ENCODE measurements around the gene SETMAR.

SETMAR gene

GRCh38 chr3:4351164-4351855 is 48.1 kb downstream of the SETMAR start:
- no peak for DNase-seq (ENCODE audit: low spot score)

GRCh38 chr3:4351872-4352271 is 48.7 kb downstream of the SETMAR start:
- no peak for DNase-seq (ENCODE audit: low spot score)

- DNase-seq (ENCODE audit: low spot score), result no peak
These were observed 52.4 kb downstream of the SETMAR start for GRCh38 chr3:4355401-4356219.

GRCh38 chr3:4356220-4356540 is 53.0 kb downstream of the SETMAR start:
- no peak for DNase-seq (ENCODE audit: low spot score)

GRCh38 chr3:4356546-4357410 is 53.6 kb downstream of the SETMAR start:
- DNase-seq (ENCODE audit: low spot score), result no peak

GRCh38 chr3:4358273-4358672 is 55.1 kb downstream of the SETMAR start:
- no peak for DNase-seq (ENCODE audit: low spot score)

- no peak for DNase-seq (ENCODE audit: low spot score)
These were observed 56.8 kb downstream of the SETMAR start for GRCh38 chr3:4359805-4360502.

GRCh38 chr3:4360817-4361216 is 57.6 kb downstream of the SETMAR start:
- no peak for DNase-seq (ENCODE audit: low spot score)

- DNase-seq (ENCODE audit: low spot score), result no peak
These were observed 59.4 kb downstream of the SETMAR start for GRCh38 chr3:4362523-4362922.
